HepG2 (cell line): Measurements from ENCODE around the gene BRMS1. TPM values are rescaled to one million over a fixed set of nuclear protein-coding genes. Genes with fewer than 3 reads are reported as not detected.
A peak's percentile ranks its signal among the peaks of the same experiment; 100 is the strongest.

Experiments used
- ATAC-seq: fragments of 200-7000 bp; cut with Tn5 transposase; 3 replicates; pipeline ENCODE4 v1.9.1; 2020; ENCODE audit warnings: mild to moderate bottlenecking, moderate library complexity
- BruUV-seq: library from RNA; stranded (reverse); fragments of 400-500 nt; replicated peaks from 2 replicates; lab custom pipeline; 2021; lab: Mats Ljungman, UMichigan
- CTCF ChIA-PET: fragments of 300-600 bp; formaldehyde crosslinking; extraction: SDS; loops from one replicate; lab custom pipeline; 2021; ENCODE audit warnings: low total read pairs, inconsistent platforms, low intra/inter-chr PET ratio; lab: Yijun Ruan, JAX
- POLR2A ChIA-PET: fragments of 350-600 bp; sonication (Branson Sonifier 250); formaldehyde crosslinking; loops from one replicate; lab custom pipeline; 2020; ENCODE audit warnings: antibody characterized with exemption, inconsistent platforms; lab: Yijun Ruan, JAX
- DNase-seq: peaks from one replicate; pipeline ENCODE4 v3.0.0-alpha.2; 2015; ENCODE audit warnings: low spot score
- FAIRE-seq: peaks from 3 replicates; lab custom pipeline; 2011; peaks lifted over from hg19 to GRCh38; lab: Jason Lieb, UNC
- H2AFZ ChIP-seq: one replicate; pipeline ENCODE4 v1.6.1; 2011; ENCODE audit warnings: low read length, inconsistent platforms
- H3K27ac ChIP-seq: fragments of 300-600 bp; 3 replicates; pipeline ENCODE4 v1.8.0; 2011; ENCODE audit warnings: mixed run types, mild to moderate bottlenecking, mixed read lengths, low read length, inconsistent platforms; ENCODE audit not compliant: insufficient read depth; ENCODE audit errors: extremely low read length
- H3K27me3 ChIP-seq, 2 experiments: fragments of 200-600 bp in 1 of 2; 2 replicates in 1 of 2; 3 replicates in 1 of 2; pipeline versions ENCODE4 v1.6.0 to v1.8.0; 2011; ENCODE audit warnings: low read length in 2 of 2, mild to moderate bottlenecking in 2 of 2, moderate library complexity in 2 of 2, inconsistent platforms in 1 of 2; ENCODE audit not compliant: insufficient read depth in 2 of 2, control insufficient read depth in 1 of 2
- H3K36me3 ChIP-seq, 2 experiments: fragments of 200-600 bp in 1 of 2; replicated peaks in 1 of 2; 2 replicates in 1 of 2; 3 replicates in 1 of 2; pipeline versions ENCODE4 v1.5.1 to v1.8.0; 2011; ENCODE audit warnings: low read length in 2 of 2, inconsistent platforms in 1 of 2; ENCODE audit not compliant: insufficient read depth in 2 of 2, control insufficient read depth in 1 of 2
- H3K4me1 ChIP-seq: 2 replicates; pipeline ENCODE4 v1.5.1; 2012; ENCODE audit warnings: low read length, inconsistent platforms; ENCODE audit not compliant: insufficient read depth
- H3K4me2 ChIP-seq: 2 replicates; pipeline ENCODE4 v1.6.0; 2011; ENCODE audit warnings: low read depth, low read length, inconsistent platforms
- H3K4me3 ChIP-seq, 3 experiments: fragments of 200-600 bp in 1 of 3; sonication (generic), shearing (Covaris generic) in 1 of 3; replicated peaks in 1 of 3; 2 replicates each; pipeline ENCODE4 v1.5.1; 2011 to 2016; ENCODE audit warnings: low read length in 3 of 3, inconsistent platforms in 2 of 3, low read depth in 2 of 3, mild to moderate bottlenecking in 2 of 3, control low read depth in 1 of 3, mixed read lengths in 1 of 3; ENCODE audit not compliant: insufficient read depth in 1 of 3
- H3K79me2 ChIP-seq: one replicate; pipeline ENCODE4 v1.6.1; 2011; ENCODE audit warnings: low read length, inconsistent platforms; ENCODE audit not compliant: insufficient read depth
- H3K9ac ChIP-seq: 2 replicates; pipeline ENCODE4 v1.6.0; 2011; ENCODE audit warnings: mild to moderate bottlenecking, low read depth, low read length, inconsistent platforms; ENCODE audit not compliant: insufficient read depth
- H3K9me3 ChIP-seq: 2 replicates; pipeline ENCODE4 v1.5.1; 2012; ENCODE audit warnings: mild to moderate bottlenecking, low read length
- H4K20me1 ChIP-seq: 2 replicates; pipeline ENCODE4 v1.6.0; 2011; ENCODE audit warnings: inconsistent platforms, mild to moderate bottlenecking, low read length, moderate library complexity; ENCODE audit not compliant: insufficient read depth
- LRRFIP1 ChIP-seq: sonication (generic); formaldehyde crosslinking; conservative IDR thresholded peaks from 2 replicates; pipeline ENCODE4 v1.4.0; 2020; ENCODE audit warnings: missing genetic modification reagents
- ZNF629 ChIP-seq: sonication (generic); formaldehyde crosslinking; conservative IDR thresholded peaks from 2 replicates; pipeline ENCODE4 v1.5.0; 2020; ENCODE audit warnings: missing genetic modification reagents
- ZNF768 ChIP-seq: sonication (generic); formaldehyde crosslinking; IDR thresholded peaks from 2 replicates; pipeline ENCODE4 v1.4.0; 2020; ENCODE audit warnings: missing genetic modification reagents
- ZNF850 ChIP-seq: sonication (generic); formaldehyde crosslinking; conservative IDR thresholded peaks from 2 replicates; pipeline ENCODE4 v1.9.0; 2021; ENCODE audit warnings: mild to moderate bottlenecking, missing genetic modification reagents
- WGBS: methylation state at CpG from one replicate; pipeline ENCODE4 v1.1.6; 2017; ENCODE audit warnings: low lambda C conversion rate; 5-methylcytosine and 5-hydroxymethylcytosine counted together
- in situ Hi-C: cut with HindIII; loops from 2 replicates; pipeline ENCODE4 v1.10.0; 2017; ENCODE audit warnings: low pct_unique_long_range_greater_than_20kb; ENCODE audit not compliant: extremely low pct_ligation_motif_present
- intact Hi-C: fragments of 100-400 bp; cut with micrococcal nuclease; formaldehyde crosslinking; loops from one replicate; pipeline ENCODE4 v1.10.0; 2022; ENCODE audit not compliant: unreplicated experiment
- polyA plus RNA-seq, 8 experiments: library from polyadenylated mRNA; depleted of rRNA in 3 of 8; stranded (reverse) in 7 of 8; unstranded in 1 of 8; fragments of >200 nt; fragmentation: Illumina TruSeq in 4 of 8; extraction: Trizol in 4 of 8; gene quantifications; 2 replicates each; pipeline versions ENCODE4 v1.2.1 to v1.2.3, GENCODE V29; 2011 to 2016; ENCODE audit warnings: low read depth in 4 of 8, missing spikeins in 1 of 8, mixed read lengths in 1 of 8; ENCODE audit not compliant: insufficient read depth in 1 of 8
- total RNA-seq, 5 experiments: library from RNA; depleted of rRNA; stranded (reverse); fragments of >200 nt; fragmentation: Illumina TruSeq; extraction: Trizol; gene quantifications; 2 replicates each; pipeline ENCODE4 v1.2.3, GENCODE V29; 2016; ENCODE audit warnings: low read depth in 1 of 5
- TF ChIP-seq, protein P1 (sequence below): sonication (generic); formaldehyde crosslinking; IDR thresholded peaks from 2 replicates; pipeline ENCODE4 v1.9.0; 2021; ENCODE audit warnings: missing genetic modification reagents, mild to moderate bottlenecking, borderline replicate concordance

The BRMS1 gene
- total and polyA plus RNA-seq, 2 of the 13 experiments (the other 11 are each of a cell fraction or from before 2014, with no cell fraction given), result 15.8 to 55.7 TPM

DNA sequence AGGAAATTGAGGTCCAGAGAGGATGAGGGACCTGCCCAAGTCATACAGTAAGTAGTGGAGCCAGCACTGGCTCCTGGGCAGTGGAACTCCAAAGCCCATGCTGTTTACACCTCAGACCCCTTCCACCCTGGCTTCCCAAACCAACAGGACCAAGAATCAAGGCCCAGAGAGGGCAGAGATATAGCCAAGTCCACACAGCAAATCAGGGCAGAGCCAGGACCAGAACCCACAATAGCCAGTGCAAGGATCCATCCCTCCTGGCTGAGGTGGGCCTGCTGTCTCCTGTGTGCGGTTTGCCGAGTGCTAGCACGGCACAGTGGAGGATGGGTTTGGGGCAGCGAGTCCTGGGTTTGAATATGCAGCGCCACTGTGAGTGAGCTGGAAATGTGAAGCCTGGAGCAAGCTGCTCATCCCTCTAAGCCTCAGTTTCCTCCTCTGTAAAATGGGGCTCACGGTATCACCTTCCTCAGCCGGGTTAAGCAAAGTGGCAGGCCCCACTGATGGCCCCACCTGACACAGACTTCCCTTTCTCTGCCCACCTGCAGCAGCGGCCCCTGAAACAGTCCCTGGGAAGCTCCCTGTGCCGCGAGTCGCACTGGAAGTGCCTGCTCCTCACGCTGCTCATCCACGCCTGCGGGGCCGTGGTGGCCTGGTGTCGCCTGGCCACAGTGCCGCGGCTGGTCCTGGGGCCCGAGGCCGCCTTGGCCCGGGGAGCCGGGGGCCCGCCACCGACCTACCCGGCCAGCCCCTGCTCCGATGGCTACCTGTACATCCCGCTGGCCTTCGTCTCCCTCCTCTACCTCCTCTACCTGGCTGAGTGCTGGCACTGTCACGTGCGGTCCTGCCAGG, 50.9 kb downstream of the BRMS1 start:
- no peaks in the 10 kb centered on the region for H3K36me3 ChIP-seq
- CTCF ChIA-PET, result no interaction called here
- no peak overlapping the region for H3K27ac ChIP-seq
- H3K27me3 ChIP-seq, result peaks cover 3 to 40% of the 10 kb centered on the region in 2 experiments; a peak in 4 of 5 replicates
- H3K4me1 ChIP-seq, result peaks cover 36% of the 10 kb centered on the region
- no peak for FAIRE-seq
- no peak for DNase-seq
- H3K4me2 ChIP-seq, result no peak overlapping the region
- BruUV-seq, result no TSS peak
- intact Hi-C loops (no loop called here), in situ Hi-C loops (loop anchor here (5.0 kb wide), 1 partner anchor 33 kb away; no protein-coding TSS in a partner anchor)
- H3K79me2 ChIP-seq, result no peaks in the 10 kb centered on the region
- ATAC-seq, result no peak
- no peak overlapping the region for H3K9ac ChIP-seq
- no peaks in the 10 kb centered on the region for H3K9me3 ChIP-seq
- no peaks in the 10 kb centered on the region for H4K20me1 ChIP-seq
- no peak overlapping the region for H3K4me3 ChIP-seq
- H2AFZ ChIP-seq, result no peak overlapping the region
- 0 out of 2 replicates have a peak, but pooled peaks have one; percentile 43 for TF ChIP-seq ZNF629 (CRISPR knock-in tag)
- peak; percentile 89 for TF ChIP-seq ZNF768 (CRISPR knock-in tag)
- TF ChIP-seq, protein P1, sequence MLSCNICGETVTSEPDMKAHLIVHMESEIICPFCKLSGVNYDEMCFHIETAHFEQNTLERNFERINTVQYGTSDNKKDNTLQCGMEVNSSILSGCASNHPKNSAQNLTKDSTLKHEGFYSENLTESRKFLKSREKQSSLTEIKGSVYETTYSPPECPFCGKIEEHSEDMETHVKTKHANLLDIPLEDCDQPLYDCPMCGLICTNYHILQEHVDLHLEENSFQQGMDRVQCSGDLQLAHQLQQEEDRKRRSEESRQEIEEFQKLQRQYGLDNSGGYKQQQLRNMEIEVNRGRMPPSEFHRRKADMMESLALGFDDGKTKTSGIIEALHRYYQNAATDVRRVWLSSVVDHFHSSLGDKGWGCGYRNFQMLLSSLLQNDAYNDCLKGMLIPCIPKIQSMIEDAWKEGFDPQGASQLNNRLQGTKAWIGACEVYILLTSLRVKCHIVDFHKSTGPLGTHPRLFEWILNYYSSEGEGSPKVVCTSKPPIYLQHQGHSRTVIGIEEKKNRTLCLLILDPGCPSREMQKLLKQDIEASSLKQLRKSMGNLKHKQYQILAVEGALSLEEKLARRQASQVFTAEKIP, result no peak
- no peak for TF ChIP-seq LRRFIP1 (CRISPR knock-in tag)
- no peak for TF ChIP-seq ZNF850 (CRISPR knock-in tag)
- POLR2A ChIA-PET, result no interaction called here
- WGBS, result 52% methylated on average over 13 of the region's 30 CpGs
